H1 (cell line): ENCODE results near the gene E2F2. TPM values are rescaled to one million over a fixed set of nuclear protein-coding genes. Genes with fewer than 3 reads are reported as not detected.

Experiments used
- CTCF ChIA-PET: fragments of 300-600 bp; sonication (Branson Sonifier 250); formaldehyde crosslinking; loops from one replicate; lab custom pipeline; 2021; ENCODE audit not compliant: partially characterized antibody; lab: Charles Lee
- POLR2A ChIA-PET: fragments of 300-600 bp; sonication (Branson Sonifier 250); formaldehyde crosslinking; loops from one replicate; lab custom pipeline; 2021; ENCODE audit warnings: inconsistent platforms; ENCODE audit not compliant: partially characterized antibody; lab: Charles Lee
- DNase-seq, 2 experiments: peaks; one replicate each; pipeline versions ENCODE4 v3.0.0 to v3.0.0-alpha.2; 2010 to 2022; ENCODE audit warnings: low spot score in 2 of 2, low read depth in 1 of 2, mixed read lengths in 1 of 2
- FAIRE-seq: peaks from 2 replicates; lab custom pipeline; 2011; peaks lifted over from hg19 to GRCh38; lab: Jason Lieb, UNC
- H2AFZ ChIP-seq: 2 replicates; pipeline ENCODE4 v1.8.1; 2012; ENCODE audit warnings: low read length, inconsistent platforms
- H2AK5ac ChIP-seq: 2 replicates; pipeline ENCODE4 v1.6.1; 2013; ENCODE audit warnings: low read depth, low read length
- H2BK120ac ChIP-seq: replicated peaks from 2 replicates; pipeline ENCODE3; 2013; ENCODE audit warnings: low read depth, low read length, inconsistent platforms
- H2BK12ac ChIP-seq: 2 replicates; pipeline ENCODE4 v1.6.1; 2013; ENCODE audit warnings: low read depth, low read length
- H2BK15ac ChIP-seq: 2 replicates; pipeline ENCODE4 v1.6.1; 2013; ENCODE audit warnings: low read length
- H2BK20ac ChIP-seq: 2 replicates; pipeline ENCODE4 v1.6.1; 2013; ENCODE audit warnings: low read length
- H2BK5ac ChIP-seq: 2 replicates; pipeline ENCODE4 v1.6.1; 2013; ENCODE audit warnings: low read depth, low read length
- H3K14ac ChIP-seq: 2 replicates; pipeline ENCODE4 v1.6.1; 2013; ENCODE audit warnings: inconsistent platforms; ENCODE audit not compliant: insufficient read length
- H3K18ac ChIP-seq: 2 replicates; pipeline ENCODE4 v1.6.1; 2013; ENCODE audit warnings: low read length; ENCODE audit errors: extremely low read depth
- H3K23ac ChIP-seq: 2 replicates; pipeline ENCODE4 v1.6.1; 2013; ENCODE audit warnings: inconsistent platforms; ENCODE audit not compliant: insufficient read length
- H3K23me2 ChIP-seq: 2 replicates; pipeline ENCODE4 v1.6.1; 2013; ENCODE audit warnings: low read depth, low read length
- H3K27ac ChIP-seq: 2 replicates; pipeline ENCODE4 v1.6.1; 2011; ENCODE audit warnings: low read depth, low read length, inconsistent platforms
- H3K27me3 ChIP-seq, 4 experiments: replicated peaks in 1 of 4; 1 replicate in 1 of 4; 2 replicates in 3 of 4; pipeline versions ENCODE4 v1.6.1 to v1.8.1; 2011 to 2013; ENCODE audit warnings: low read length in 3 of 4, mild to moderate bottlenecking in 3 of 4, inconsistent platforms in 2 of 4, mixed read lengths in 2 of 4, moderate library complexity in 1 of 4; ENCODE audit not compliant: control insufficient read depth in 3 of 4, insufficient read depth in 3 of 4; ENCODE audit errors: extremely low read depth in 1 of 4
- H3K36me3 ChIP-seq, 4 experiments: 2 replicates each; pipeline versions ENCODE4 v1.6.1 to v1.8.1; 2011 to 2013; ENCODE audit warnings: mild to moderate bottlenecking in 4 of 4, low read length in 3 of 4, moderate library complexity in 2 of 4, control low read depth in 1 of 4, inconsistent platforms in 1 of 4; ENCODE audit not compliant: insufficient read depth in 4 of 4, control insufficient read depth in 2 of 4
- H3K4ac ChIP-seq: replicated peaks from 2 replicates; pipeline ENCODE3; 2013; ENCODE audit warnings: low read length, low read depth, mixed read lengths, inconsistent platforms; ENCODE audit not compliant: insufficient read length
- H3K4me1 ChIP-seq, 4 experiments: replicated peaks in 1 of 4; 1 replicate in 1 of 4; 2 replicates in 3 of 4; pipeline versions ENCODE4 v1.6.1 to v1.8.1; 2011 to 2013; ENCODE audit warnings: low read length in 3 of 4, inconsistent platforms in 2 of 4, mixed read lengths in 1 of 4; ENCODE audit not compliant: insufficient read depth in 4 of 4, control insufficient read depth in 3 of 4
- H3K4me2 ChIP-seq, 2 experiments: 2 replicates each; pipeline versions ENCODE4 v1.6.1 to v1.8.1; 2011 to 2013; ENCODE audit warnings: low read depth in 2 of 2, low read length in 2 of 2, control low read depth in 1 of 2, inconsistent platforms in 1 of 2, mild to moderate bottlenecking in 1 of 2; ENCODE audit not compliant: insufficient read depth in 1 of 2
- H3K4me3 ChIP-seq, 4 experiments: fragments of 200-600, 300-600 bp in 1 of 4; sonication (generic), shearing (Covaris generic), sonication (Bioruptor Twin) in 1 of 4; 2 replicates each; pipeline versions ENCODE4 v1.5.1 to v1.8.1; 2011 to 2016; ENCODE audit warnings: low read length in 4 of 4, low read depth in 3 of 4, control low read depth in 2 of 4, inconsistent platforms in 2 of 4, mild to moderate bottlenecking in 2 of 4, mixed read lengths in 1 of 4, moderate library complexity in 1 of 4; ENCODE audit not compliant: insufficient read depth in 2 of 4; ENCODE audit errors: extremely low read depth in 1 of 4
- H3K56ac ChIP-seq: replicated peaks from 2 replicates; pipeline ENCODE3; 2013; ENCODE audit warnings: low read depth, mild to moderate bottlenecking, mixed read lengths, low read length, inconsistent platforms; ENCODE audit not compliant: insufficient read length
- H3K79me1 ChIP-seq: 2 replicates; pipeline ENCODE4 v1.6.1; 2013; ENCODE audit warnings: low read depth, low read length, control low read depth
- H3K79me2 ChIP-seq, 2 experiments: 2 replicates each; pipeline versions ENCODE4 v1.6.1 to v1.8.1; 2012 to 2013; ENCODE audit warnings: low read length in 2 of 2, mild to moderate bottlenecking in 2 of 2, inconsistent platforms in 1 of 2; ENCODE audit not compliant: insufficient read depth in 2 of 2, control insufficient read depth in 1 of 2
- H3K9ac ChIP-seq, 4 experiments: replicated peaks in 1 of 4; 1 replicate in 1 of 4; 2 replicates in 3 of 4; pipeline versions ENCODE4 v1.6.1 to v1.8.1; 2011 to 2013; ENCODE audit warnings: low read depth in 3 of 4, low read length in 3 of 4, control low read depth in 2 of 4, mild to moderate bottlenecking in 2 of 4, moderate library complexity in 2 of 4, inconsistent platforms in 1 of 4; ENCODE audit errors: extremely low read depth in 1 of 4
- H3K9me3 ChIP-seq, 2 experiments: 2 replicates each; pipeline versions ENCODE4 v1.6.1 to v1.8.1; 2012 to 2013; ENCODE audit warnings: mild to moderate bottlenecking in 2 of 2, moderate library complexity in 2 of 2, control low read depth in 1 of 2, inconsistent platforms in 1 of 2, low read depth in 1 of 2, low read length in 1 of 2, mixed read lengths in 1 of 2; ENCODE audit not compliant: insufficient read depth in 2 of 2
- H4K20me1 ChIP-seq, 2 experiments: replicated peaks in 1 of 2; 2 replicates each; pipeline versions ENCODE3 to v1.8.1; 2011 to 2013; ENCODE audit warnings: inconsistent platforms in 2 of 2, low read length in 2 of 2, mild to moderate bottlenecking in 1 of 2; ENCODE audit not compliant: insufficient read depth in 2 of 2, control insufficient read depth in 1 of 2
- H4K5ac ChIP-seq: 2 replicates; pipeline ENCODE4 v1.6.1; 2013; ENCODE audit warnings: low read length, low read depth, mixed read lengths, inconsistent platforms; ENCODE audit not compliant: insufficient read length
- H4K8ac ChIP-seq: 2 replicates; pipeline ENCODE4 v1.8.0; 2013; ENCODE audit warnings: mild to moderate bottlenecking, moderate library complexity, low read length, inconsistent platforms; ENCODE audit not compliant: insufficient read depth; ENCODE audit errors: extremely low read depth
- H4K91ac ChIP-seq: replicated peaks from 2 replicates; pipeline ENCODE3; 2013; ENCODE audit warnings: low read length, mixed read lengths, inconsistent platforms; ENCODE audit not compliant: insufficient read length
- KDM4A ChIP-seq: IDR thresholded peaks from one replicate; pipeline ENCODE4 v1.7.1; 2012; ENCODE audit warnings: low read depth, mild to moderate bottlenecking, moderate library complexity, low read length, inconsistent platforms; ENCODE audit not compliant: severe bottlenecking
- MAFK ChIP-seq: IDR thresholded peaks from 2 replicates; pipeline ENCODE4 v1.6.1; 2012; ENCODE audit warnings: low read depth, mild to moderate bottlenecking, improper control_type of control experiment, low read length
- MAX ChIP-seq: IDR thresholded peaks from 2 replicates; pipeline ENCODE4 v1.6.1; 2012; ENCODE audit warnings: inconsistent platforms
- POU5F1 ChIP-seq: IDR thresholded peaks from 2 replicates; pipeline ENCODE4 v1.6.1; 2011; ENCODE audit warnings: low read depth, mild to moderate bottlenecking, low read length, moderate library complexity
- RAD21 ChIP-seq, 2 experiments: IDR thresholded peaks in 1 of 2; conservative IDR thresholded peaks in 1 of 2; 2 replicates each; pipeline ENCODE4 v1.6.1; 2011; ENCODE audit warnings: low read depth in 2 of 2, low read length in 2 of 2, improper control_type of control experiment in 1 of 2, inconsistent platforms in 1 of 2, mild to moderate bottlenecking in 1 of 2, moderate library complexity in 1 of 2
- RBBP5 ChIP-seq: IDR thresholded peaks from 2 replicates; pipeline ENCODE4 v1.7.1; 2012; ENCODE audit warnings: low read depth, mild to moderate bottlenecking, inconsistent platforms, low read length, moderate library complexity, borderline replicate concordance
- RNF2 ChIP-seq: fragments of 200-900, 300-1000 bp; sonication (generic); IDR thresholded peaks from 2 replicates; pipeline ENCODE4 v1.7.1; 2016; ENCODE audit warnings: borderline replicate concordance, low read depth, mild to moderate bottlenecking, antibody characterized with exemption, low read length; ENCODE audit not compliant: poor library complexity, severe bottlenecking; ENCODE audit errors: missing control alignments
- SIRT6 ChIP-seq: IDR thresholded peaks from one replicate; pipeline ENCODE4 v1.7.1; 2012; ENCODE audit warnings: low read length, inconsistent platforms
- SRF ChIP-seq: IDR thresholded peaks from 2 replicates; pipeline ENCODE4 v1.6.1; 2011; ENCODE audit warnings: mild to moderate bottlenecking, low read depth, low read length, moderate library complexity
- TAF7 ChIP-seq: optimal IDR thresholded peaks from 2 replicates; pipeline ENCODE3; 2011; ENCODE audit warnings: low read depth, mild to moderate bottlenecking, inconsistent platforms, low read length, moderate library complexity, borderline replicate concordance
- TBP ChIP-seq: IDR thresholded peaks from 2 replicates; pipeline ENCODE4 v1.6.1; 2011; ENCODE audit warnings: low read depth, low read length, improper control_type of control experiment
- WGBS, 2 experiments: shearing (Covaris generic) in 1 of 2; methylation state at CpG; one replicate each; pipeline versions ENCODE4 v1.1.6 to v1.1.7; 2013 to 2015; ENCODE audit warnings: low lambda C conversion rate in 2 of 2, mixed read lengths in 2 of 2, inconsistent platforms in 1 of 2, low coverage in 1 of 2, missing lambda C conversion rate in 1 of 2; ENCODE audit not compliant: insufficient replicate concordance in 2 of 2, insufficient coverage in 1 of 2, insufficient read length in 1 of 2; ENCODE audit errors: extremely low coverage in 1 of 2, missing lambda C conversion rate in 1 of 2; 5-methylcytosine and 5-hydroxymethylcytosine counted together
- polyA plus RNA-seq, 7 experiments: library from polyadenylated mRNA; depleted of rRNA in 3 of 7; stranded (reverse) in 5 of 7; unstranded in 2 of 7; fragments of >200 nt in 5 of 7; fragments of 200-250 nt in 2 of 7; gene quantifications; 1 replicate in 5 of 7; 2 replicates in 1 of 7; 4 replicates in 1 of 7; pipeline versions ENCODE4 v1.2.1 to v1.2.3, GENCODE V29; 2011 to 2013; ENCODE audit warnings: missing spikeins in 2 of 7, mixed read lengths in 2 of 7
- total RNA-seq: library from RNA; stranded (reverse); fragmentation: NEBNext Ultra II Directional; extraction: Animal tissue kit (Norgen Biotek cat#: 25700); gene quantifications from 2 replicates; pipeline ENCODE4 v1.2.1, GENCODE V29; 2021

E2F2 gene
- total and polyA plus RNA-seq, 2 of the 8 experiments (the other 6 are each of a cell fraction or from before 2014, with no cell fraction given) = 1.8 to 7.0 TPM

DNA sequence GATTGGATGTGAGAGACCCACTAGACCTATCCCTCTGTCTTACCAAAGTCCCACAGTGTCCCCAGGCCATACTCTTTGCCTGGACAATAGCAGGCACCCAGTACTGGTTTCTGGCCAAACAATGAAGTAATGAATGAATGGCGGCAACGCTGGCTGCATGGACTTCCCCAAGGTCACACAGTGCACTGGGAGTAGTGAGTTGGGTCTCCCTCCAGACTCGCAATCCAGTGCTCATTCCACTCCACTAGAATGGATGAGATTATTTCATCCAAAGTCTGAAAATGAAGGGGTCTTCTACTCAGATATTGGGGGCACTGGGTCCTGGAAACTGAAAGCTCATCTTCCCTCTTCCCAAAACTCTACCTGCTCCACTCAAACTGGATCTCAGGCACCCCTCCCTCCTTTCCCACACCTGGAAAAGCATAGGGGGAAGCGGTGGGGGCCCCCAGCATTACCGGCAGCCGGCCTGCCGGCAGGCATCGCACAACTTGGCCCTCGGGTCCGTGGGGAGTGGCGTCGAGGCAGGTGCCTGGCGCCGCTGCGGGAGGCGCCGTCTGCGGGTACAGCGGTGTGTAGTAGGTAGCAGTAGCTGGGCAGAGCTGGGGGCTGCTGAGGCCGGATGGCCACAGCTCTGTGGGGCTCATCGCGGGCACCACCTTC is 816 bp downstream of the E2F2 start:
- H3K56ac ChIP-seq = no peak overlapping the region
- no peaks in the 10 kb centered on the region for H3K36me3 ChIP-seq
- DNase-seq (no peak), FAIRE-seq (no peak)
- ChIA-PET POLR2A (interaction anchor here (0.8 to 2.4 kb wide), 14 partner anchors 10 to 163 kb away, joined by 3 to 8 read pairs (median 4); partner anchors contain the start of gene RPL11), CTCF (interaction anchor here (0.6 to 16.2 kb wide), 10 partner anchors 10 to 255 kb away, joined by 3 to 230 read pairs (median 4); no protein-coding TSS in a partner anchor)
- 20% methylated on average over 22 of the region's 22 CpGs; no CpG with 5 or more reads in 1 of the 2 experiments for WGBS, 2 experiments
- no peak overlapping the region for H4K5ac ChIP-seq
- H2BK15ac ChIP-seq = no peak overlapping the region
- peak overlapping the region; percentile 35 to 86 for H3K4me2 ChIP-seq
- peaks cover 3 to 10% of the 10 kb centered on the region in 2 experiments for H4K20me1 ChIP-seq
- H2BK12ac ChIP-seq = no peak overlapping the region
- H3K4ac ChIP-seq = peak overlapping the region; percentile 6
- peaks cover 7 to 19% (median 13%) of the 10 kb centered on the region in 4 experiments for H3K4me1 ChIP-seq
- H2BK20ac ChIP-seq = no peak overlapping the region
- no peak overlapping the region; the same call in 1 of the 2 replicates for H2BK5ac ChIP-seq
- no peak overlapping the region for H3K18ac ChIP-seq
- H3K23me2 ChIP-seq = peaks cover 8% of the 10 kb centered on the region; the same call in 1 of the 2 replicates
- peak overlapping the region in 2 of 4 experiments; percentile 60 to 67; a peak in 4 of 7 replicates for H3K9ac ChIP-seq
- H3K79me2 ChIP-seq = peaks cover 0 to 3% of the 10 kb centered on the region in 2 experiments; a peak in 1 of 4 replicates
- no peak overlapping the region for H2AK5ac ChIP-seq
- no peak overlapping the region for H2BK120ac ChIP-seq
- peak overlapping the region; percentile 43; the same call in 1 of the 2 replicates for H2AFZ ChIP-seq
- peaks cover 3 to 27% (median 18%) of the 10 kb centered on the region in 4 experiments for H3K27me3 ChIP-seq
- no peak overlapping the region for H3K14ac ChIP-seq
- H3K23ac ChIP-seq = no peak overlapping the region
- no peak for TF ChIP-seq TAF7
- TF ChIP-seq MAFK = no peak
- no peak for TF ChIP-seq SIRT6
- TF ChIP-seq SRF = no peak
- TF ChIP-seq RNF2 = no peak
- 0 out of 2 replicates have a peak, but pooled peaks have one; percentile 17 for TF ChIP-seq RBBP5
- no peak for TF ChIP-seq POU5F1
- TF ChIP-seq MAX = peak; percentile 43
- TF ChIP-seq KDM4A = no peak
- no peak for TF ChIP-seq RAD21 (IDR thresholded peaks at IDR 0.05 in 1 of 2, conservative IDR thresholded peaks at IDR 0.05 in 1 of 2; ENCODE audit: low read depth in 2 of 2, low read length in 2 of 2)
- no peak for TF ChIP-seq TBP
- no peak overlapping the region for H3K27ac ChIP-seq
- H4K8ac ChIP-seq = peak overlapping the region; percentile 80
- no peaks in the 10 kb centered on the region for H3K9me3 ChIP-seq
- H3K79me1 ChIP-seq = peaks cover 2% of the 10 kb centered on the region; the same call in 1 of the 2 replicates
- no peak overlapping the region for H4K91ac ChIP-seq
- H3K4me3 ChIP-seq = peak overlapping the region; percentile 51 to 78 (median 56)
